ENCODE data around the gene REEP6.
A peak's percentile ranks its signal among the peaks of the same experiment; 100 is the strongest.

REEP6 gene

GRCh38 chr19:1507763-1508506, 17.0 kb downstream of the REEP6 start:
- TF ChIP-seq CTCF (IDR thresholded peaks at IDR 0.05; ENCODE audit: low read depth, low read length, missing control alignments), result no peak
- DNase-seq (ENCODE audit: low read depth), result peak; percentile 60
- peak overlapping the region; percentile 52 for H3K4me3 ChIP-seq (ENCODE audit: low read depth, low read length)

GRCh38 chr19:1508507-1508856, 17.5 kb downstream of the REEP6 start:
- TF ChIP-seq CTCF (IDR thresholded peaks at IDR 0.05; ENCODE audit: low read depth, low read length, missing control alignments), result no peak
- DNase-seq (ENCODE audit: low read depth), result no peak
- no peak overlapping the region for H3K4me3 ChIP-seq (ENCODE audit: low read depth, low read length)

- H3K4me3 ChIP-seq (ENCODE audit: low read depth, low read length), result no peak overlapping the region
- TF ChIP-seq CTCF (IDR thresholded peaks at IDR 0.05; ENCODE audit: low read depth, low read length, missing control alignments), result no peak
- DNase-seq (ENCODE audit: low read depth), result no peak
Observed at GRCh38 chr19:1509602-1510441, 18.8 kb downstream of the REEP6 start.

DNA sequence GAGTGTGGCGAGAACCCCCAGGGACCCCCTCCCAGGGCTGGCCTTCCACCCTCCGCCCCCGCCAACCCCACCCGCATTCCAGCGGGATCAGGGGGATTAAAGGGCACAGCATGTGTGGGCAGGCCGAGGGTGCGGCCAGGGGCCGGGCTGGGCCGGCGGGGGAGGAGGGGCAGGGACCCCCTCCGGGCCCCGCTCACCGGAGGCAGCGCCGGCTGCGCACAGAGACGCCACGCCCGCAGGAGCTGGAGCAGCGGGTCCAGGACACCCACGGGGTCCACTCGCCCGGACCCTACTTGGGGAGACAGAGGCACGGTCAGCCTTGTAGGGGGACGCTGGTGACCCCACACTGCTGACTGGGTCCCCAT, 19.4 kb downstream of the REEP6 start:
- no peak for TF ChIP-seq CTCF (IDR thresholded peaks at IDR 0.05; ENCODE audit: low read depth, low read length, missing control alignments)
- DNase-seq (ENCODE audit: low read depth), result no peak

GRCh38 chr19:1510807-1511206, 19.8 kb downstream of the REEP6 start:
- H3K4me3 ChIP-seq (ENCODE audit: low read depth, low read length), result no peak overlapping the region
- no peak for DNase-seq (ENCODE audit: low read depth)
- TF ChIP-seq CTCF (IDR thresholded peaks at IDR 0.05; ENCODE audit: low read depth, low read length, missing control alignments), result no peak

More for the DNA sequence above, 19.4 kb downstream of the REEP6 start:
- H3K4me3 ChIP-seq (ENCODE audit: low read depth, low read length), result no peak overlapping the region

DNA sequence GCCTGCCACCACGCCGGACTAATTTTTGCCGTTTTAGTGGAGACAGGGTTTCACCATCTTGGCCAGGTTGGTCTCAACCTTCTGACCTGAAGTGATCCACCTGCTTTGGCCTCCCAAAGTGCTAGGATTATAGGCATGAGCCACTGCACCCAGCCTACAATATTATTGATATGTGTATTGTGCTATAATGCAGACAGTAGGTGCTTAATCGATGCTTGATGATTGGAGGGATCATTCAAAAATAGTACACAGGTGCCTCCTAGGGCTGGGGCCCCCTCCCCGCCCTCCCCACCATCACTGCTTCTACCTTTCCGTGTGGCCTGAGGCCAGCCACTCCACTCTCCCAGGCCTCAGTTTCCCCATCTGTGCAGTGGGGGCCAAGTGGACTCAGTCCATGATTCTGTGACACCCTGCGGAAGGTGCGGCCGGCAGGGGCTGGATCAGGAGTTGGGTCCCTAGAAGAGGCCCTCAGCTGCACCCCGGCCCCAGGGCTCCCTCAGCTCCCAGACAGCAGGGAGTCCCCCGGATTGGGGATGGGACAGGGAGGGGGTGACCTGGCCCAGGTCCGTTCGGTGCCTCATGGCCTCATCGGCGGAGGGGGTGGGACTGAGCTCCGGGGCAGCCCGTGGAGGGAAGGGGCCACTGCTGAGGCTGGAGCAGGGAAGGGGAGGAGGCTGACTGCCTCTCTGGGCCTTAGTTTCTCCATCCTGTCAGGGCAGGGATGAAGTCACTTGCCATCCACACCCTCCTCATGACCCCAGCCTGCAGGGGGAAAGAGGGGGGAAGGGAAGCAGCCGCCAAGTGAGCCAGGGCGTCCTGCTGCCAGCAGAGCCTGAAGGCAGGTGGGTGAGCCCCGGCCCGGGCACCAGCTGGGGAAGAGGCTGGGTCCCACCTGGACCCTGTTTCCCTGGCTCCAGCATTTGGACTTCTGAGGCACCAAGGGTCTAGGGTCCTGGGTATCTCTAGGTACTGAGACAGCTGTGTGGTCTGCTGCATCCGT, 20.6 kb downstream of the REEP6 start:
- TF ChIP-seq CTCF (IDR thresholded peaks at IDR 0.05; ENCODE audit: low read depth, low read length, missing control alignments), result no peak
- DNase-seq (ENCODE audit: low read depth), result no peak
- no peak overlapping the region for H3K4me3 ChIP-seq (ENCODE audit: low read depth, low read length)

Measured in GM12864 (cell line).